Neural cell (in vitro differentiated cells): ENCODE data around the gene PCK1. TPM values are rescaled to one million over a fixed set of nuclear protein-coding genes. Genes with fewer than 3 reads are reported as not detected.

Experiments
- H2AFZ ChIP-seq: fragments of 200-600, 300-800 bp; sonication (generic), shearing (Covaris generic); 2 replicates; pipeline ENCODE4 v1.6.0; 2014; ENCODE audit warnings: low read depth, mild to moderate bottlenecking, antibody characterized with exemption, low read length, moderate library complexity
- H3F3A ChIP-seq: fragments of 200-600 bp; shearing (Covaris generic); 2 replicates; pipeline ENCODE4 v1.6.1; 2016; ENCODE audit warnings: mild to moderate bottlenecking, moderate library complexity, mixed read lengths, antibody characterized with exemption, low read length; ENCODE audit not compliant: insufficient read depth, poor library complexity, severe bottlenecking
- H3K27ac ChIP-seq: fragments of 200-600, 300-800 bp; sonication (generic), shearing (Covaris generic); 2 replicates; pipeline ENCODE4 v1.5.1; 2014; ENCODE audit warnings: mild to moderate bottlenecking, low read length, moderate library complexity
- H3K27me3 ChIP-seq: fragments of 300-800, 200-600 bp; sonication (generic), shearing (Covaris generic); 2 replicates; pipeline ENCODE4 v1.6.0; 2014; ENCODE audit warnings: mild to moderate bottlenecking, low read depth, low read length, moderate library complexity; ENCODE audit not compliant: insufficient read depth
- H3K36me3 ChIP-seq: fragments of 300-800, 200-600 bp; sonication (generic), shearing (Covaris generic); 2 replicates; pipeline ENCODE4 v1.5.1; 2014; ENCODE audit warnings: mild to moderate bottlenecking, antibody characterized with exemption, low read length, moderate library complexity; ENCODE audit not compliant: insufficient read depth
- H3K4me2 ChIP-seq: fragments of 300-800, 200-600 bp; sonication (generic), shearing (Covaris generic); 2 replicates; pipeline ENCODE4 v1.6.0; 2014; ENCODE audit warnings: mild to moderate bottlenecking, low read length
- H3K4me3 ChIP-seq: fragments of 300-800, 200-600 bp; sonication (generic), shearing (Covaris generic); 2 replicates; pipeline ENCODE4 v1.5.1; 2014; ENCODE audit warnings: mild to moderate bottlenecking, low read length, moderate library complexity
- H3K79me2 ChIP-seq: fragments of 200-600 bp; shearing (Covaris generic); replicated peaks from 2 replicates; pipeline ENCODE4 v1.6.0; 2014; ENCODE audit warnings: mild to moderate bottlenecking, low read length, moderate library complexity; ENCODE audit not compliant: insufficient read depth
- H3K9ac ChIP-seq: fragments of 300-800, 200-600 bp; sonication (generic), shearing (Covaris generic); 2 replicates; pipeline ENCODE4 v1.6.1; 2016; ENCODE audit warnings: mild to moderate bottlenecking, low read length, mixed read lengths
- H3K9me2 ChIP-seq: fragments of 200-600 bp; shearing (Covaris generic); 2 replicates; pipeline ENCODE4 v1.6.1; 2016; ENCODE audit warnings: mild to moderate bottlenecking, low read length, mixed read lengths; ENCODE audit not compliant: insufficient read depth
- H3K9me3 ChIP-seq: fragments of 200-600, 300-800 bp; sonication (generic), shearing (Covaris generic); 2 replicates; pipeline ENCODE4 v1.6.1; 2016; ENCODE audit warnings: mild to moderate bottlenecking, mixed run types, low read length, moderate library complexity, mixed read lengths
- H4K20me1 ChIP-seq: fragments of 200-600 bp; shearing (Covaris generic); 2 replicates; pipeline ENCODE4 v1.6.1; 2016; ENCODE audit warnings: mild to moderate bottlenecking, mixed run types; ENCODE audit not compliant: insufficient read depth
- CTCF ChIP-seq: fragments of 450-650 bp; IDR thresholded peaks from 2 replicates; pipeline ENCODE4 v1.5.1; 2014; ENCODE audit warnings: antibody characterized with exemption, mild to moderate bottlenecking, moderate library complexity; ENCODE audit not compliant: poor library complexity, severe bottlenecking
- EP300 ChIP-seq: fragments of 450-650 bp; conservative IDR thresholded peaks from 2 replicates; pipeline ENCODE4 v1.6.1; 2014; ENCODE audit warnings: antibody characterized with exemption, mild to moderate bottlenecking, moderate library complexity; ENCODE audit not compliant: poor library complexity, severe bottlenecking
- EZH2 ChIP-seq: fragments of 200-600, 300-800 bp; shearing (Covaris generic), sonication (generic); IDR thresholded peaks from 2 replicates; pipeline ENCODE4 v1.6.1; 2014; ENCODE audit warnings: antibody characterized with exemption, low read length, borderline replicate concordance, mild to moderate bottlenecking; ENCODE audit not compliant: insufficient read depth, poor library complexity, severe bottlenecking
- MXI1 ChIP-seq: fragments of 450-650 bp; conservative IDR thresholded peaks from 2 replicates; pipeline ENCODE4 v1.6.1; 2014; ENCODE audit warnings: antibody characterized with exemption, mild to moderate bottlenecking; ENCODE audit not compliant: poor library complexity, severe bottlenecking
- POLR2AphosphoS5 ChIP-seq: IDR thresholded peaks from 2 replicates; pipeline ENCODE4 v1.6.1; 2012
- RAD21 ChIP-seq: fragments of 450-650 bp; conservative IDR thresholded peaks from 2 replicates; pipeline ENCODE4 v1.6.1; 2014; ENCODE audit warnings: antibody characterized with exemption, mild to moderate bottlenecking, moderate library complexity
- SMC3 ChIP-seq: fragments of 450-650 bp; conservative IDR thresholded peaks from 2 replicates; pipeline ENCODE4 v1.6.1; 2014; ENCODE audit warnings: antibody characterized with exemption, mild to moderate bottlenecking, moderate library complexity; ENCODE audit not compliant: poor library complexity
- TAF1 ChIP-seq: IDR thresholded peaks from 2 replicates; pipeline ENCODE4 v1.6.1; 2012; ENCODE audit warnings: low read depth
- polyA plus RNA-seq: library from polyadenylated mRNA; depleted of rRNA; stranded (reverse); fragments of >200 nt; gene quantifications from 2 replicates; pipeline ENCODE4 v1.2.3, GENCODE V29; 2014
- TF ChIP-seq, protein P1 (sequence below): IDR thresholded peaks from 2 replicates; pipeline ENCODE4 v1.6.1; 2012; ENCODE audit warnings: borderline replicate concordance

PCK1 gene
- polyA plus RNA-seq, 1 donor from 2014 or later: 0.24 TPM

- no peaks in the 10 kb centered on the region for H3K27me3 ChIP-seq
- no peak for TF ChIP-seq SMC3
- TF ChIP-seq RAD21: no peak
- no peak for TF ChIP-seq TAF1
- no peak for TF ChIP-seq MXI1
- no peak for TF ChIP-seq EZH2
- no peak for TF ChIP-seq POLR2AphosphoS5
- TF ChIP-seq CTCF: no peak
- TF ChIP-seq, protein P1, sequence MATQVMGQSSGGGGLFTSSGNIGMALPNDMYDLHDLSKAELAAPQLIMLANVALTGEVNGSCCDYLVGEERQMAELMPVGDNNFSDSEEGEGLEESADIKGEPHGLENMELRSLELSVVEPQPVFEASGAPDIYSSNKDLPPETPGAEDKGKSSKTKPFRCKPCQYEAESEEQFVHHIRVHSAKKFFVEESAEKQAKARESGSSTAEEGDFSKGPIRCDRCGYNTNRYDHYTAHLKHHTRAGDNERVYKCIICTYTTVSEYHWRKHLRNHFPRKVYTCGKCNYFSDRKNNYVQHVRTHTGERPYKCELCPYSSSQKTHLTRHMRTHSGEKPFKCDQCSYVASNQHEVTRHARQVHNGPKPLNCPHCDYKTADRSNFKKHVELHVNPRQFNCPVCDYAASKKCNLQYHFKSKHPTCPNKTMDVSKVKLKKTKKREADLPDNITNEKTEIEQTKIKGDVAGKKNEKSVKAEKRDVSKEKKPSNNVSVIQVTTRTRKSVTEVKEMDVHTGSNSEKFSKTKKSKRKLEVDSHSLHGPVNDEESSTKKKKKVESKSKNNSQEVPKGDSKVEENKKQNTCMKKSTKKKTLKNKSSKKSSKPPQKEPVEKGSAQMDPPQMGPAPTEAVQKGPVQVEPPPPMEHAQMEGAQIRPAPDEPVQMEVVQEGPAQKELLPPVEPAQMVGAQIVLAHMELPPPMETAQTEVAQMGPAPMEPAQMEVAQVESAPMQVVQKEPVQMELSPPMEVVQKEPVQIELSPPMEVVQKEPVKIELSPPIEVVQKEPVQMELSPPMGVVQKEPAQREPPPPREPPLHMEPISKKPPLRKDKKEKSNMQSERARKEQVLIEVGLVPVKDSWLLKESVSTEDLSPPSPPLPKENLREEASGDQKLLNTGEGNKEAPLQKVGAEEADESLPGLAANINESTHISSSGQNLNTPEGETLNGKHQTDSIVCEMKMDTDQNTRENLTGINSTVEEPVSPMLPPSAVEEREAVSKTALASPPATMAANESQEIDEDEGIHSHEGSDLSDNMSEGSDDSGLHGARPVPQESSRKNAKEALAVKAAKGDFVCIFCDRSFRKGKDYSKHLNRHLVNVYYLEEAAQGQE: no peak
- no peak for TF ChIP-seq EP300
Observed at GRCh38 chr20:57557926-57558613, 2.8 kb upstream of the PCK1 start.

GRCh38 chr20:57558614-57559288, 2.2 kb upstream of the PCK1 start:
- H3K36me3 ChIP-seq: no peaks in the 10 kb centered on the region
- no peaks in the 10 kb centered on the region for H4K20me1 ChIP-seq
- no peaks in the 10 kb centered on the region for H3K79me2 ChIP-seq
- H3K27ac ChIP-seq: no peak overlapping the region
- no peaks in the 10 kb centered on the region for H3K27me3 ChIP-seq
- H3K4me2 ChIP-seq: no peak overlapping the region
- no peak for TF ChIP-seq MXI1
- H3K9ac ChIP-seq: no peak overlapping the region
- no peak overlapping the region for H3K4me3 ChIP-seq
- no peaks in the 10 kb centered on the region for H3K9me2 ChIP-seq
- no peaks in the 10 kb centered on the region for H3F3A ChIP-seq
- H3K9me3 ChIP-seq: no peaks in the 10 kb centered on the region
- no peak overlapping the region for H2AFZ ChIP-seq

More at GRCh38 chr20:57557926-57558613, 2.8 kb upstream of the PCK1 start:
- no peak overlapping the region for H3K27ac ChIP-seq
- H4K20me1 ChIP-seq: no peaks in the 10 kb centered on the region
- H3K79me2 ChIP-seq: no peaks in the 10 kb centered on the region
- H3K9me3 ChIP-seq: no peaks in the 10 kb centered on the region
- no peak overlapping the region for H3K9ac ChIP-seq
- H2AFZ ChIP-seq: no peak overlapping the region
- H3F3A ChIP-seq: no peaks in the 10 kb centered on the region
- no peak overlapping the region for H3K4me2 ChIP-seq
- H3K36me3 ChIP-seq: no peaks in the 10 kb centered on the region
- H3K4me3 ChIP-seq: no peak overlapping the region
- H3K9me2 ChIP-seq: no peaks in the 10 kb centered on the region
